ENCODE results near the gene NCAM1.

- TF ChIP-seq CTCF (IDR thresholded peaks at IDR 0.05) (no peak), ETV6 (CRISPR knock-in tag; IDR thresholded peaks at IDR 0.05) (no peak), ATF3 (CRISPR knock-in tag; conservative IDR thresholded peaks at IDR 0.05) (no peak), ZNF425 (CRISPR knock-in tag; conservative IDR thresholded peaks at IDR 0.05) (no peak), IRF1 (CRISPR knock-in tag; IDR thresholded peaks at IDR 0.05) (no peak), E2F4 (CRISPR knock-in tag; IDR thresholded peaks at IDR 0.05; ENCODE audit: borderline replicate concordance, low read depth) (no peak), ZNF232 (CRISPR knock-in tag; IDR thresholded peaks at IDR 0.05) (no peak), JAZF1 (CRISPR knock-in tag; IDR thresholded peaks at IDR 0.05) (no peak), ERG (CRISPR knock-in tag; IDR thresholded peaks at IDR 0.05) (no peak), MAX (CRISPR knock-in tag; IDR thresholded peaks at IDR 0.05) (no peak)
Measured at GRCh38 chr11:112946866-112947265, 14.4 kb upstream of the NCAM1 start.
